Fibroblast of skin of back (primary cell): ENCODE measurements around the gene VSTM2L. TPM values are rescaled to one million over a fixed set of nuclear protein-coding genes. Genes with fewer than 3 reads are reported as not detected.
"Not testable (repeated sequence)": the region's sequence is repeated elsewhere in the genome, so short reads cannot be mapped to it uniquely, and the experiment has no call there.

ENCODE experiments used
- DNase-seq: peaks from one replicate; pipeline ENCODE4 v3.0.0-alpha.2; 2013
- polyA plus RNA-seq, 2 experiments: library from polyadenylated mRNA; unstranded; fragments of 120-200 nt; gene quantifications; one replicate each; pipeline ENCODE4 v1.2.1, GENCODE V29; 2013; ENCODE audit not compliant: insufficient read length in 2 of 2

Gene VSTM2L, protein sequence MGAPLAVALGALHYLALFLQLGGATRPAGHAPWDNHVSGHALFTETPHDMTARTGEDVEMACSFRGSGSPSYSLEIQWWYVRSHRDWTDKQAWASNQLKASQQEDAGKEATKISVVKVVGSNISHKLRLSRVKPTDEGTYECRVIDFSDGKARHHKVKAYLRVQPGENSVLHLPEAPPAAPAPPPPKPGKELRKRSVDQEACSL
- 0.96 TPM for polyA plus RNA-seq (2013, experiment 1 of 2; ENCODE audit: insufficient read length)
- polyA plus RNA-seq (2013, experiment 2 of 2; ENCODE audit: insufficient read length) = 1.3 TPM

DNA sequence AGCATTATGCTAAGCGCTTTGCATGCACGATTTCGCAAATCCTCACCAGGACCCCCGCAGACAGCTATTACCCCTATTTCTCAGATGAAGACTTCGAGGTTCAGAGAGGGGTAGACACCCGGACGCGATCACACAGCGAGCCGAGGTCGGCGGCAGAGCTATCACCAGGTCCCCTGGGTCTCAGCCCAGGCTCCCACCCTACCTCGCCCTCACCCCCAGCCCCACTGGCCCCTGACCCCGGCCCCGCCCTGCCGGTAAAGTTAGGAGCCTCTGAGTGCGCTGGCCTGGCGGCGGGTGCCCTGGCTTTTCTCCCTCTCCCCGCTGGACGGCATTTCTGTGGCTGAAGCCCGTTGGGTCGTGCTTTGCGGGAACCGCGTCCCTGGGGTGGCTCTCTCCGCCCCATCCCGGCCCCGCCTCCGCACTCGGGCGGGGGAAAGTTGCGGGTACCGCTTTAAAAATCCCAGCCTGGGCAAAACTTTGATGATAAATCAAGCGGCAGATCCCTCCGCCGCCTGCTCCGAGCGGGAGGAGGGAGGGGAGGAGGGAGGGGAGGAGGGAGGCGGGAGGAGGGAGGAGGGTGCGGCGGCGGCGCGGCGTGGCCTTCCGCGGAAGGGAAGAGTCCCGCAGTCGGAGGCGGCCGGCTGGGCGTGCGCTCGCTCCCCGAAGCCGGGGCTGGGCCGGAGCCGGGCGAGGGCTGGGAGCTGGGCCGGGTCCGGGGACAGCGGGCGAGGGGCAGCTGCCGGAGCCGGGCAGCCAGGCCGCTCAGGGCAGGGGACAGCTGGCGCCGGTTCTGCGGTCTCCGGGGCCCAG is at the start of gene VSTM2L:
Gene VSTM2L (plus strand): TSS at position 624 of the 810 bp plus-strand sequence. CDS start 224 bp downstream, outside the sequence.
- DNase-seq = peak; percentile 64

DNA sequence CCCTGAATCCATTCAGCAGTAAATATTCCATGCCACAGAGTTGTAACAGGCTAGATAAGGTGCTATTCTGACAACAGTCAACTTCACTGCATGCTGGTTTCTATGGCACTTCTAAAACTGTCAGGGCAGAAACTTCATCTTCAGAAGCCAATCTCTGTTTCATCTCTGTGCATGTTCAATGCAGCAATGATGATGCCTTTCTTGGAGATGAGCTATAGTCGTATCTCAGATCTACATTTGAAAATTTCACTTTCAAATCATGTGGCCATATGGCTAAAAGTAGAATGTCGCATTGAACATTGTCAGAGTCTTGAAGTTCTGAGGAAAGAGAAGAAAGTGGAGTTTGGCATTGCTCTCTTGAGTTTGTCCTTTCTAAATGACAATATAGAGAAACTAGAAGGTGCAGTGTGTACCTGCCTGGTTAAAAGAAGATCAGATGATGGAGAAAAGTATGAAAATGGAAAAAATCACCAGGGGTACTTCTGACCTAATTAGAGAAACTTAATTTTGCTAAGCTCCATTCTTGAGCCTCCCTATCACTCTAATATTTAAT is 49.0 kb upstream of the VSTM2L start:
- no peak for DNase-seq

DNA sequence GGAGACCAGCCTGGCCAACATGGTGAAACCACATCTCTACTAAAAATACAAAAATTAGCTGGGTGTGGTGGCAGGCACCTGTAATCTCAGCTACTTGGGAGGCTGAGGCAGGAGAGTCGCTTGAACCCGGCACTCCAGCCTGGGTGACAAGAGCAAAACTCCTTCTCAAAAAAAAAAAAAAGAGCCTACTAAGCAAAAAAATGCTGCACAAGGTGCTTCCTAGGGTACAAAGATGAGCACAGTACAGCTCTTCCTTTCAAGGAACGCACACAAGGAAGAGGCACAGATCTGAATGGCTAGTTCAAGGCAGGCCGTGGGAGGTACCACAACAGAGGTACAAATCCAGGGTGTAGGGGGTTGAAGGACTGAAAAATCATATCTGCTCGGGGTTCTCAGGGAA is 46.9 kb upstream of the VSTM2L start:
- not testable (repeated sequence) for DNase-seq

DNA sequence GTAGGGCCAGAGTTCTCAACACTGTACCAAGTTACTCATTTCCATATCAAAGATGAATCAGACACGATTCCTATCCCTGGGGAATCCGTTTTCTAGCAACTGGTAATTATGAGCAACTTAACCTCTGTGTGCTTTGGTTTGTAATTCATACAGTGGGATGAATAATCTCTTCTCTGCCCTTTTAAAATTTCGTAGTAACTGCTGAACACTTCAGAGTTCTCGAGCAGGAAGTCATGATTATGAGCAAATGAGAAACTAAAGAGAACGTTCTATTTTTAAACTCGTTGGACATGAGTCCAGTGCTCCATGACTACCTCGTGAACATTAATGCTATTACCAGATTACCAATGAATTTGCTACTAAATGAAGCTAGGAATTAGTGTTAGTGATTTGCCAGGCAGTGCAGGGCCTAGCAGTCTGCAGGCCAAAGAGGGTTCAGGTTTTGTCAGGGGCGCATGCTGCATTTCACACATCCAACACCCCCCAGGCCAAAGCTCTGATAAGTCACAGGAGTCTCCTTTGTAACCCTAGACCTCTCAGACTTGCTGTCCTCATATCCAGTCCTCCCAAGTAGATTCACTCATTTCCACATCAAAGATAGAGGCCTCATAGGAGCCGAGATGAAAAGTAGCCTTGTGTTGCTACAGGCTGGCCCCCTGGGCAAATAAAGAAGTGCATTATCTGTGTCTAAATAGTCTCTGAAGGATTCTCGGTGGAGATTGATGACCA is 45.8 kb upstream of the VSTM2L start:
- peak; percentile 65 for DNase-seq

DNA sequence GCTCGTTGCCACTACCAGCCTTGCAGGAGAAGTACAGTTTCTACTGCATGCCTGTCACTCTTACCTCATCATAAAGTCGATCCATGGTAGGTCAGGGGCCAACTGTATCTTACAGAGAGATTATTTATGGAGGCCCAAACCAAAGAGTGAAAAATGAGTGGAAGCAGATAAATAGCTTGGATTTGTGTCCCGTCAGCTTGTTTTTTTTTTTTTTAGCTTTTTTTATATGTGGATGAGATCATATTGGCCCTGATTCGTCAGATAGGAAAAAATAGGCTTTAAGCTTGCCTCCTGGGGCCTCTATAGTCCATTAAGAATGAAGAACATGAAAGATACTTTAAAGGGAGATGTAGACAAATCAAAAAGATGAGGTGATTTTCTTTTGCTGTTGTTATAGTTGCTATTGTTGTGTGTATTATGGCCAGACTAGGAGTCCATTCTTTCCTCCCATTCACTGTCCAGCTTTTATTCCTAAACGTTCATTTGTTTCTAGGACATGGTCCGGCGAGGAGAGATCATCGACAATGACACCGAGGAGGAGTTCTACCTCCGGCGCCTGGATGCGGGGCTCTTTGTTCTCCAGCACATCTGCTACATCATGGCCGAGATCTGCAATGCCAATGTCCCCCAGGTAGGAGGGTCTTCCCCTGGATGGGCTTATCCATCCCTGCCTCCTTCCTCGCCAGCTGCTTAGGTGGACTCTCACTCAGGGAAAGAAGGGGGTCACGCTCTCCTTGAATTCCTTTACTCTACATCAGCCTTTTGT is 43.3 kb upstream of the VSTM2L start:
- no peak for DNase-seq

DNA sequence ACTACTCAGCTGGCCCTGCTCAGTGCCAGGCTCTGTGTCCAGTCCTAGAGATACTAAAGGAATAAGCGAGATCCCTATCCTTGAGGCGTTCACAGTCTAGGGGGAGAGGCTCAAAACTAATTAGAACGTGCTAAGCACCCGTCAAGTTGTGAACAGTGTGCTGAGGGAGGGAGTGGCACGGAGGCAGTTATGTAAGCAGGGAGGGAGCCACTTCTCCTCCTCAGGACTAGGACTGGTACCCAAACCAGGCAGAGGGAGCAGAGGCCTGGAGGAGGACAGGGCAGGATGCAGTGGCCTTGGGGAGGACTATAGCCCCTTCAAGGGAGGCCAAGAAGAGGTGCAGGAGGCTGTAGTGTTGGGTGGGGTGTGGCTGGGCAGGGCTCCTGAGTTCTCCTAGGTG is 39.6 kb upstream of the VSTM2L start:
- DNase-seq = no peak

DNA sequence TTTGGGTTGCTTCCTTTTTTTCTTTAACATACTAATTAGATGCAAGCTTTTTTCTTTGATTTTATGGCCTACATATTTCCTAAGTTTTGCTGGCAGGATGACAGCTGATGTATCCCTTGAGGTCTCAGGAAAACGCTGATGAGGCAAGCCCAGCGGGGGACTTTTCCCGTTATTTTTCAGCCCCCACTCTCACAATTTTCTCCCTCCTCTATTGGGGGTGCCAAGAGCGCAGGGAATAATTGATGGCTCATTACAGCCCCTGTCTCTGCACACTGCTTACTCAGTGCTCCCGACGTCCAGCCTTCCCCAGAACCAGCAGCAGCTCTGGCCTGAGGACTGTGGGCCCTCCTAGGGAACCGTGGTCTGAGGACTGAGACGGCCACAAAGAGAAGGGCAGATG is 38.6 kb upstream of the VSTM2L start:
- DNase-seq = no peak

DNA sequence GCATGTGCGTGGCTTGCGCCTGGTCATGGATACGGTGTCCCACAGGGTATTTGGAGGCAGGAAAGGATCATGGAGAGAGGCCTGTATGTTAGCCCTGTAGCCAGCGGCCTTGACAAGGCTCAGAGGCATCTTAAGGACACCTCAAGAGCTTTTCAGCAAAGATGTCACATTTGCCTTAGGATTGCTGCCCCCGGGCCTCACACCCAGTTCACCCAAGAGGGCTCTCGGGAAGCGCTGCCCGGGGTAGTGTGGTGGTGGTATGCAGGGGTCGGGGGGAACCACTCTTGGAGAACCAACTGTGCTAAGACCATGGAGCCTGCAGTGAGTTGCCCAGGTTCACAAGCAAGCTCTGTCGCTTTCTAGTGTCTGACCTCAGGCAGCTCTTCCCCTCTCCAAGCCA is 36.9 kb upstream of the VSTM2L start:
- DNase-seq = no peak

DNA sequence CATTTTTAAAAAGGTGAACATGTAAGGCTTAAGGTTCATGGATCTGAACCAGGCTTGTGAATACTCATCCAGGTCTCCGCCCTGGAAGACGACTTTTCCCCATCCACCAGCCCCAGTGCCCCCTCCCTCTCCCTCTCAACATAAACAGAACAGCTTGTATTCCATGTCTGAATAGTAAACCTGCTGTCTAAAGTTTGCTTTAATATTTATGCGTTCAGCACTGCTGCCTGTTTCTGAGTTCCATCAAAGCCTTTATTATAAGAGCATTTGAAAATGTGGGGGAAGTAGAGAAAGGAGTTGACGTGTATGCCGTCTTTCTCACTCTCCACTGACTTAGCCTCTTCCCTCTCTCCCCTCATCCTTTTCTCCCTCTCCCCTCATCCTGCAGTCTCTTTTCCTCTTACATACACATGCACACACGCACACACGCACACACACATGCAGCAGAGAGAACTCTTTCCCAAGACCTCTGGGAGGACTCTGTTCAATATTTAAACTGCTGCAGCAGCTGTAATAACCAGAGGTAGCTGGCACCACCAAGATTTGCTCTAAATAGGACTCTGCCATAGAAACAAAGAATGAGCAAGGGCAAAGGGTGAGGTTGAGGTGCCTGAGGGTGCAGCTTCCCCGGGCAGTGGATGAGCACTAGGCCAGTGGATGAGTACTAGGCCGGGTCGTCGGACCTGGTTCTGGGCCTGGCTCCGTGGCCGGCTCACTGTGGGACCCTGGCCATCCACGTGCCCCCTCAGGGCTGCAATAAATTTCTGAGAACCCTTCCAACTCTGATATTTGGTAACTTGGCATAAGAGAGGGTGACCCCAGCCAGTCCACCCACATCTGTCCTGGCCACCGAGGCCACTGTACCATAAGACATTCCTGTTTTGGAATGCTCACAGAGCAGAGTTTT is 35.4 kb upstream of the VSTM2L start:
- DNase-seq = no peak

DNA sequence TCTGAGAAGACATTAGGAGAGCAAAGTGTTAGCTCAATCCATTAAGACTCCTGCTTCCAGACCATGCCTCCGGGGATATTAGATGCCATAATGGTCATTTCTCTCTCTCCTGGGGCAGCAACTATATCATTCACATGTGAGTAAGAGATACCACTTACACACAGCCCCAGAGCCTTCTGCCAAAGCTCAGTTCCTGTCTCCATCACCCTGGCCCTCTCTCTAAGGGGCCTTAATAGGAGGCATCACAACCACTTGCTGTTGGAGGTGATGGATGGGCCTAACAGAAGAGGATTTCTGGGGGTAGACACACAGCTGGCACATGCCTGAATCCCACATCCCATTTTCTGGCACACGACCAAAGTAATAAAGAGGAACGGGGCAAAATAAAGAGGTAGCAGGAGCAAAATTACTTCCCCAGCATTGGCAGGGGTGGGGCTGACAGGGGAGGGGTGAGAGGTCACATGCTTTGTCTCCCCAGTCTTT is 34.0 kb upstream of the VSTM2L start:
- no peak for DNase-seq

DNA sequence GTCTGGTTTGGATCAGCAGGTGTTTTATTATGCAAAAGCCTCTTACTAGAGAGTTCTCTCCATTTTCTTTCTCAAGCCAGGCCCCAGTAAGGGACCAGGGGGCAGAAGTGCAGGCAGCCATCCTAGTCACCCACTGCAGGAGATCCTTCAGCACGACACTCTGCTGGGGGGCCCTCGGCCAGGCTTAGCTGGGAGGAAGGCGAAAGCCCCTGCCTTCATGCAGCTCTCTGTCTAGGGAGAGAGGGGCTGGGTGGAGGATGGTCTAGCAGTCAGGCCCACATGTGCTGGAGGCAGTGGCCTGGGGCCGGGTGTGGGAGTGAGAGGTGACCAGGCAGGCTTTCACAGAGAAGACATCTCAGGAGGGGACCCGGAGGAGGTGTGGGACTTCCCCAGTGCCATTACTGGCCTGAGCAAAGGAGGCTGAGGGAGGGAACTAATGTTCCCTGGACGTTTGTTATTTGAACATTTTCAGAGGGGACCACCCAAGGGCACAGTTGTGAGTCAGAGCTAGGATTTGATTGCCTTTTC is 33.5 kb upstream of the VSTM2L start:
- no peak for DNase-seq

DNA sequence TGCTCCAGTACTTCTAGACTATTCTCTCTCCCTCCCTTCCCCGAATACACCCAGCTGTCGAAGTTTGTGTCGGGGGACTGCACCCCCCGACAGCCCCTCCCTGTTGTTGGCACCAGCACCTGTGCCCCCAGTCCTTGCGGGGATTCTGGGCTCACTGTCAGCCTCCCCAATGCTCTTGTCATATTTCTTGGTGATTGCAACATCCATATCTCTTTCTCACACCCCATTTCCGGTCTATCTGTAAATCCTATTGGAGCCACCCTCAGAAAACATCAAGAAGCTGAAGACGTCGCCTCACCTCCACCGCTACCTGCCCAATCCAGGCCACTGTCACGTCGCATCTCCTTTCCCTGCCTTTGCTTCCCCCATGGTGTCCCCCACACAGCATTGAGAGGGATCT is 32.6 kb upstream of the VSTM2L start:
- DNase-seq = no peak

DNA sequence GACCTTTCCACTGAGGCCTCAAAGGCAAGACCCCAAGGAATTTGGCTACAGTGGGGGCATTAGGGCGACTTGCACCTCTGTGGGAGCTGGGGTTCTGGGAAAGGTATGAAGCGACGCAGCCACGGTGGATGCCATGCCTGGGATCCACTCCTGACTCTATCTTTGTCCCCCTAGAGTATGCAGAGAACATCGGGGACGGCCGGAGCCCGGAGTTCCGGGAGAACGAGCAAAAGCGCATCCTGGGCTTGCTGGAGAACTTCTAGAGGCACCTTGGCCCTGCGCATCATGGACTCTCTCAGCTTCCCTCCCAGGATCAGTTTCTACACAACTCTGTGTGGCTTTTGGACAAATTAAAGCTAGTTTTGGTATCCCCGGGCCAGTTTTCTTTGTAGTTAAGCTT is 31.2 kb upstream of the VSTM2L start:
- no peak for DNase-seq

DNA sequence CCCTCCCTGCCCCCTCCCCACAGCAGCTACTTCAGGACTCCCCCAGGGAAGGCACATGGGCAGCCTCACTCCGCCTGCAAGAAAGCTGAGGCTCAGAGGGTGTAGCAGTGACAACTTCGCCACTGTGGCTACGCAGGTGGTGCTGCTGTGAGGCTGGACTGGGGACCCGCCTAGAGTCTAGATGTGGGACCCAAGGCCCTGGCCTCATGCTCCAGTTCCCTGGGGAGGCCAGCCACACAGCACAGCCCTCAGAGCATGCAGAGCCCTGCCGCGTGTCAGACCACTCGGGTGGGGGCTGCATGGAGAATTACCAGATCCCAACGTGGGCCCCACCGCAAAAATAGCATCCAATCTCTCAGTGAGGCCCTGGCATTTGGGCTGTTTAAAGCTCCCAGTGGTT is 30.8 kb upstream of the VSTM2L start:
- no peak for DNase-seq

DNA sequence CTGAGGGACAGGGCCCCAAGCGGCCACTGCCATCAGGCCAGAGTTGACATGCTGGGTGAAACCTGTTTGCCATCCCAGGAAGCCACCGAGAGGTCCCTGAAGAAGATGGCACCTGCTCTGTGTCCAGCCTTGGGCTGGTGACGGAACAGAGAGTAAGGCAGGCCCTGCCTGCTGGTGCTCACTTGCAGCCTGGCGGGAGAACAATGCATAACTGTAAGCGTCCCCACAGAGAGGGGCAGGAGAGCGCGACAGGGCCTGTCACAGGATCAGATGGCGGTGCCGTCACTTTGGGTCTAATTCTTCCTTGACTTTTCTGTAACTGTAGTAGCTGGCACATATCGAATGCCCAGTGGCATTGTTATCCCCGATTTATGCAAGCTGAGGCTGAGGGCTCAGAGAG is 29.0 kb upstream of the VSTM2L start:
- DNase-seq = no peak

DNA sequence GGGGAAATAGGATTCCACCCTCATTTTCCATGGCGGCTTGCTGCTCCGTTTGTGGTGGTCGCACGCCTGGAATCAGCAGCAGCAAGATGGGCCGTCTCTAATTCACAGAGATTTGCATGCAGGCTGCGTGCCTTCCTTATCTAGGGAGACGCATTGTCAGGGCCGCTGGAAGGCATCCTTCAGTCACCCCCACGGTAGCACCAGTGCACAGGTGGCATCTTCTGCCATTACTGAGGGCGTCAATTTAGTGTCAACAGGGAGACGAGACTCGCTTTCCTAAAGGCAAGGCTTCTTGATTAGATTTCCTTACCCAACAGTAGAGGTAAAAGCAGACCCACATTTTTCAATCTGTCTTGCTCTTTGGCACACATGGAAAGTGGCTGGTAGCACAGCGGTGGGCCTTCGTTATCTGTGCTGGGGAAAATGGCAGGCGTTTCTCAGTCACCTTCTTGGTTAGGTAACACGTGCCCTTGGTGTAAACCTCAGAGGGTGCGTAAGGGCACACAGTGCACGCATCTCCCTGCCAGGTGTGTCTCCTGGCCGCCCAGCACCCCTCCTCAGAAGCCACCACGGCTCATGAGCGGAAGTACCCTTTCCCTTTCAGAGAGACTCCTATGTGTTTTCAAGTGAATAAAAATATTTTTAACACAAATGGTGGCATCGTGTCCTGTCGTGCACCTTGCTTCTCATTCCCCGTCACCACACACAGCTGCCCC is 27.3 kb upstream of the VSTM2L start:
- no peak for DNase-seq

DNA sequence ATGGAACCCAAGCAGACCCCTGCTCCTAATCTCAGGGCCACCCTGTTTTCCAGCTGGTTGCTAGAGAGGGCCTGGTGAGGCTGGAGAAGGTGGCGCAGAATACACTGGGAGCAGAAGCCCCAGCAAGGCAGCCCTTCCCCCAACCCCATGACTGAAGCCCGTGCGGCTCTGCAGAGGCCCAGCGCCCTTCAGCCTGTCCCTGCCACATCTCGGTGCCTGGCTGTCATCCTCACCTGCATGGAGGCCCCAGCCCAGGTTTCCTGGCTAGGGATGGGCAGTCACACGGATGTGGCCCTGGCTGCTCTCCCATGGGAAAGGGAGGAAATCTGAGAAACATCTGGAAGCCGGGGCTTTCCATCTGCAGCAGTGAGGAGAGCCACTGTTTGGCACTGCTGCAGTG is 26.1 kb upstream of the VSTM2L start:
- no peak for DNase-seq

DNA sequence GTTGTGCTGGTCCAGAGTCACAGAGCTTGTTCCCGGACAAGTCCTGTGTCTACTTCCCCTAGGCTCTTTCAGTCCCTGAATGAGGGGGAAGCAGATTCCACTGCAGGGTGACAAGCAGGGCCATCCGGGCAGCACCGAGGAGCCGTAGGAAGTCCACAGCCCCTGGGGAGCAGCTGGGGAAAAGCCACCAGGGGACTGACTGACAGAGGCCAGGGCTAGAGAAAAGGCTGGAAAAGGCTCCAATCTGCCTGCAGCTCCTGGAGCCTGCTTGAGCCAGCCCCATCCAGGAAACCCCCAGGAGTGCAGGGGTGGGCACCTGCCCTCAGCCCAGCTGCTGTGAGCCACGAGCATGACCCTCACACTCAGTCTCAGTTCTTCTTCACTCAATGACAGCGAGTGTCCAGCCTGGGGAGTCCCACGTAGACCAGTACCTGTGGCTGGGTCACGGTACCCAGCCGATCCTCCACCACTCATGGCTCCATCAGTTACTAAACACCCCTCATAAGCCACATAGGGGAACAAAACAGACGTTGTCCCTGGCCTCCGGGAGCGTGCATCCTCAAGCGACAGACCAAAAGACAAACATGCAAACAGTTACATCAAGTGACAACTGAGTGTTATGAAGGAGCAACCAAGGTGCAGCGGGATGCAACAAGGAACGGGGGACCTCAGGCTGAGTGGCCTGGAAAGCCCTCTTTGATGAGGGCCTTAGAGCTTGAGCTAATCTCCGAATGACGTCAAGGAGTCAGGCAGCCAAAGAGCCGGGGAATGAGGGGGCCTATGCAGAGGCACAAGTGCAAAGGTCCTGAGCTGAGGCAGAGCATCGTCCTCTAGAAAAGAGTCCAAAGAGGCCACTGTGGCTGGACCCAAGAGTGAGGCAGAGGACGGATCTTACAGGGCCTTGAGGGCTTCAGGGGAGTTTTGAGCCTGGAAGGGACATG is 24.8 kb upstream of the VSTM2L start:
- DNase-seq = no peak
